Subcutaneous abdominal adipose tissue (tissue), 5 donors: ENCODE measurements around the gene SYNE2.

ENCODE experiments used
- H3K27ac ChIP-seq: one replicate; pipeline ENCODE4 v1.7.0; 2013; ENCODE audit warnings: low read depth, mild to moderate bottlenecking, inconsistent platforms, low read length, moderate library complexity
- H3K27me3 ChIP-seq, 5 donors: one replicate each; pipeline ENCODE4 v1.7.0; 2013; ENCODE audit warnings: low read length in 5 of 5, inconsistent platforms in 1 of 5; ENCODE audit not compliant: control insufficient read depth in 5 of 5, insufficient read depth in 4 of 5
- H3K36me3 ChIP-seq, 5 donors: one replicate each; pipeline ENCODE4 v1.7.0; 2013; ENCODE audit warnings: low read length in 5 of 5; ENCODE audit not compliant: control insufficient read depth in 5 of 5, insufficient read depth in 5 of 5
- H3K4me1 ChIP-seq, 5 donors: one replicate each; pipeline ENCODE4 v1.7.0; 2013; ENCODE audit warnings: low read length in 5 of 5, mild to moderate bottlenecking in 3 of 5, moderate library complexity in 1 of 5; ENCODE audit not compliant: control insufficient read depth in 5 of 5, insufficient read depth in 5 of 5
- H3K4me3 ChIP-seq, 5 donors: one replicate each; pipeline ENCODE4 v1.7.0; 2013; ENCODE audit warnings: low read length in 5 of 5, low read depth in 1 of 5
- H3K9ac ChIP-seq, 5 donors: one replicate each; pipeline ENCODE4 v1.7.0; 2013; ENCODE audit warnings: low read length in 5 of 5, mild to moderate bottlenecking in 4 of 5, moderate library complexity in 3 of 5
- H3K9me3 ChIP-seq, 5 donors: one replicate each; pipeline ENCODE4 v1.7.0; 2013; ENCODE audit warnings: low read length in 5 of 5; ENCODE audit not compliant: control insufficient read depth in 5 of 5
- donor health status: healthy.
- donor health status: healthy.
- donor health status: healthy.
- donor health status: healthy.
- donor health status: healthy.

SYNE2 gene

DNA sequence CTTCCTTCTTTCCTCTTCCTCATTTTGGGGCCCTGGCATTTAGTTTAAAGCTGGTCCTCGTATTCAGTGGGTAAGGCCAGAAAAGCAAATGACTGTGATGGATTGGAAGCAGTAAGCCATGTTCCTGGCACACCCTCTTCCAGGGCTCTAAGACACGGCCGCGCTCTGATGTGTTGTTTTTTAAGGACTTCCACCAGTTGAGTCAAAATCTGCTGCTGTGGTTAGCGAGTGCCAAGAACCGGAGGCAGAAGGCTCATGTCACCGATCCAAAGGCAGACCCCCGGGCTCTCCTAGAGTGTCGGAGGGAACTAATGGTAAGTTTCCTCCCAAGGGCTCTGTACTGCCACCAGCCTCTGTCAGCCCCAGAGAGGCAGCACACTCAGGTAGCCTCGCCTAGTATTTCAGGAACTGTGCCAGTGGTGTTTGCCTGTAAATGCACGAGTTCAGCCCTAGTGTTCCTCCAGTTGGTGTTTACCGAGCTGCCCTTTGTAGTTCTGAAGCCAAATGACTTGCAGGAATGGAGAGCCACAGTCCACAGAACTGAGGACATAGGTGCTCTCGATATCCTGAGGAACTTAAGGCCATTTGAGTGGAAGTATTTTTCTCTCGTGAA lies 368.7 kb downstream of the SYNE2 start:
- peaks cover 0 to 7% (median 6%) of the 10 kb centered on the region in 5 donors for H3K4me1 ChIP-seq
- no peak overlapping the region for H3K27ac ChIP-seq

GRCh38 chr14:64225151-64225757 lies 372.4 kb downstream of the SYNE2 start:
- Histone ChIP-seq H3K27ac (no peak overlapping the region), H3K9ac (no peak overlapping the region), H3K27me3 (no peaks in the 10 kb centered on the region), H3K9me3 (no peaks in the 10 kb centered on the region), H3K36me3 (peaks cover 23 to 87% (median 78%) of the 10 kb centered on the region in 5 donors), H3K4me3 (no peak overlapping the region), H3K4me1 (no peaks in the 10 kb centered on the region)

More for the DNA sequence above, 368.7 kb downstream of the SYNE2 start:
- Histone ChIP-seq H3K9ac (no peak overlapping the region), H3K27me3 (no peaks in the 10 kb centered on the region), H3K4me3 (no peak overlapping the region), H3K36me3 (peaks cover 9 to 91% (median 81%) of the 10 kb centered on the region in 5 donors), H3K9me3 (no peaks in the 10 kb centered on the region)

DNA sequence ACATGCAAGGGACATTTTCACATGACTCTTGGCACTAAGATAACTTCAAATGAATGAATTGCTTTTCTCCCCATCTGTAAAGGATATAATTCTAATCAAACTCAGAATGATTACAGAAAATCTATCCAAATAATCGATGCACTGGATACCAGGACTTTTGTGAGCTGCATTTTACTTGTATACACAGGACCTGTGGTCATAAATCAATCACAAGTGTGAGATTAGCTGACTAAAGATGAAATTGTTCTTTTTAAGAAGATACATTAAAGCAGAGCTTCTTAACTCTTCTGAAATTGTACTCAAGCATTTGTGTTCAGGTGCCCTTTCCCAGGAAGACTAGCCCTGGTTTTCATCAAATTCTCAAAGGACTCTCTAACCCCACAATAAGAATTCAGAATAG lies 375.1 kb downstream of the SYNE2 start:
- no peaks in the 10 kb centered on the region for H3K9me3 ChIP-seq
- H3K27me3 ChIP-seq = no peaks in the 10 kb centered on the region
- H3K36me3 ChIP-seq = peaks cover 21 to 78% (median 68%) of the 10 kb centered on the region in 5 donors
- H3K4me1 ChIP-seq = no peaks in the 10 kb centered on the region
- no peak overlapping the region for H3K4me3 ChIP-seq
- no peak overlapping the region for H3K9ac ChIP-seq
- H3K27ac ChIP-seq = no peak overlapping the region

DNA sequence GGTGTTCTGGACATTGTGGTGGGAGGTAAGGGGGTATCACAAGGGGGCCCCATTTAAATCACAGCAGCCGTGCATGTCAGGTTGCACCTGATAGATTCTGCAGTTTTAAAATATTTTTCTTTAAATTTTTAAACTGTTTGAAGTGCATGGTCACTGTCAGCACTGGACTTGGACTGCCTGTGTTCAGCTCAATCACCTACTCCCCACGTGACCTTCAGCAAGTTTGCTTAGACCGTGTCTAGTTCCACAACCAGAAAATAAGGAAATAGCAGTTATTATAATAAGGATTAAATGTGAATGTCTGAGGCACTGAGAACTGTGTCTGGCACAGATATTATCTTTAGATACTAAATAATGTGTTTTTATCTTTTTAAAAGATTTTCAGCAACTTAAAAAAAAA lies 376.7 kb downstream of the SYNE2 start:
- Histone ChIP-seq H3K27ac (no peak overlapping the region), H3K36me3 (peaks cover 16 to 70% (median 54%) of the 10 kb centered on the region in 5 donors), H3K4me3 (no peak overlapping the region), H3K4me1 (no peaks in the 10 kb centered on the region), H3K27me3 (no peaks in the 10 kb centered on the region), H3K9ac (no peak overlapping the region), H3K9me3 (no peaks in the 10 kb centered on the region)

GRCh38 chr14:64232095-64232838 lies 379.5 kb downstream of the SYNE2 start:
- Histone ChIP-seq H3K27ac (no peak overlapping the region), H3K9me3 (no peaks in the 10 kb centered on the region), H3K27me3 (no peaks in the 10 kb centered on the region), H3K4me1 (peaks cover 0 to 5% (median 0%) of the 10 kb centered on the region in 5 donors), H3K9ac (no peak overlapping the region), H3K4me3 (no peak overlapping the region), H3K36me3 (peaks cover 12 to 47% (median 32%) of the 10 kb centered on the region in 5 donors)

DNA sequence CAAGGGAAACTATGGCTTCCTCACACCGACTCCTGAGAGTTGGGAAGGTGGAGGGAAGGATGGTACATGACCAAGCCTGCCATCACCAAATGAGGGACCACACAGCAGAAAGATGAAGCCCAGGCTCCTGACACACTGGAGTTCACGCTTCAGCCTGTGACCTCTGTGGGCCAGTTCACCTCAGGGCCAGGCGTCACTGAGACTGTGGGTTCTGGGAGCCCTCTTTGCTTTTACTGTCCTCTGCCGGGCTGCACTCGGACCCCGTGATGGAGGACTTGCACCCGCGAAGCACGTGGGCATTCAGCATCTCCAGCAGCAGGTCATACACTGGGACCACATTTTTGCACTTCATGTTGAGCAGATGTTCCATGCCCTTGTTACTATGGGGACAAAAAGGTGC lies 380.1 kb downstream of the SYNE2 start:
- no peak overlapping the region for H3K27ac ChIP-seq
- H3K36me3 ChIP-seq = peaks cover 6 to 40% (median 25%) of the 10 kb centered on the region in 5 donors
- peaks cover 0 to 5% (median 0%) of the 10 kb centered on the region in 5 donors for H3K4me1 ChIP-seq
- no peak overlapping the region for H3K4me3 ChIP-seq
- no peaks in the 10 kb centered on the region for H3K27me3 ChIP-seq
- no peaks in the 10 kb centered on the region for H3K9me3 ChIP-seq
- no peak overlapping the region for H3K9ac ChIP-seq

- peaks cover 0 to 5% (median 0%) of the 10 kb centered on the region in 5 donors for H3K4me1 ChIP-seq
- no peaks in the 10 kb centered on the region for H3K9me3 ChIP-seq
- H3K27me3 ChIP-seq = no peaks in the 10 kb centered on the region
- no peak overlapping the region for H3K9ac ChIP-seq
- H3K36me3 ChIP-seq = peaks cover 0 to 34% (median 19%) of the 10 kb centered on the region in 5 donors
- no peak overlapping the region for H3K4me3 ChIP-seq
- no peak overlapping the region for H3K27ac ChIP-seq
Observed at GRCh38 chr14:64233531-64234190, 380.9 kb downstream of the SYNE2 start.

- H3K27me3 ChIP-seq = no peaks in the 10 kb centered on the region
- no peak overlapping the region for H3K27ac ChIP-seq
- H3K4me3 ChIP-seq = no peak overlapping the region
Observed at GRCh38 chr14:64234877-64235651, 382.3 kb downstream of the SYNE2 start.

More at GRCh38 chr14:64234877-64235651, 382.3 kb downstream of the SYNE2 start:
- H3K9me3 ChIP-seq = no peaks in the 10 kb centered on the region
- H3K9ac ChIP-seq = no peak overlapping the region
- H3K4me1 ChIP-seq = peaks cover 0 to 5% (median 0%) of the 10 kb centered on the region in 5 donors
- peaks cover 0 to 25% (median 12%) of the 10 kb centered on the region in 5 donors for H3K36me3 ChIP-seq
